Fibroblast of mammary gland (primary cell): ENCODE results near the gene PLLP.
A peak's percentile ranks its signal among the peaks of the same experiment; 100 is the strongest.

Experiments
- DNase-seq: peaks from one replicate; pipeline ENCODE4 v3.0.0-alpha.2; 2010; ENCODE audit warnings: low read depth
- H3K4me3 ChIP-seq: 2 replicates; pipeline ENCODE4 v1.5.1; 2011; ENCODE audit warnings: low read depth, mild to moderate bottlenecking, low read length, moderate library complexity; ENCODE audit not compliant: control insufficient read depth
- TF ChIP-seq, protein P1 (sequence below): conservative IDR thresholded peaks from 2 replicates; pipeline ENCODE4 v1.5.1; 2011; ENCODE audit warnings: low read depth, low read length, inconsistent platforms; ENCODE audit not compliant: control insufficient read depth, insufficient read depth

PLLP gene

DNA sequence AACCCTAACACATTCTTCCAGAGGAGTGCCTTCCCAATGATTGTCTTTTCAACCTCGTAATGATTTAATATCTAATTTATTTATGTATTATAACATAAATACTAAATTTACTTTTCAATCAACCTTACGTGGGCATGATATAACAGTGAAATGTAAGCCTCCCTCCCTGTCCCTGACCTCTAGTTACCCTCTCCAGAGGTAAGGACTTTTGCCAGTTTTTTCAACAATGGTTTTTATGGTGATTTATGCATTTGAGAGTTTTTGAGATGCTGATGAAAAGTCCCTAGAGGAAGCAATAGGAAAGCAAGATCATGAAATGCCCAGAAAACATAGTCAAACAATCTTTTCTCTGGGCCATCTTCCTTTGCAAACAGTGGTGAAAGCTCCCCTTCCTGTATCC lies 35.2 kb upstream of the PLLP start:
- DNase-seq: no peak
- TF ChIP-seq, protein P1, sequence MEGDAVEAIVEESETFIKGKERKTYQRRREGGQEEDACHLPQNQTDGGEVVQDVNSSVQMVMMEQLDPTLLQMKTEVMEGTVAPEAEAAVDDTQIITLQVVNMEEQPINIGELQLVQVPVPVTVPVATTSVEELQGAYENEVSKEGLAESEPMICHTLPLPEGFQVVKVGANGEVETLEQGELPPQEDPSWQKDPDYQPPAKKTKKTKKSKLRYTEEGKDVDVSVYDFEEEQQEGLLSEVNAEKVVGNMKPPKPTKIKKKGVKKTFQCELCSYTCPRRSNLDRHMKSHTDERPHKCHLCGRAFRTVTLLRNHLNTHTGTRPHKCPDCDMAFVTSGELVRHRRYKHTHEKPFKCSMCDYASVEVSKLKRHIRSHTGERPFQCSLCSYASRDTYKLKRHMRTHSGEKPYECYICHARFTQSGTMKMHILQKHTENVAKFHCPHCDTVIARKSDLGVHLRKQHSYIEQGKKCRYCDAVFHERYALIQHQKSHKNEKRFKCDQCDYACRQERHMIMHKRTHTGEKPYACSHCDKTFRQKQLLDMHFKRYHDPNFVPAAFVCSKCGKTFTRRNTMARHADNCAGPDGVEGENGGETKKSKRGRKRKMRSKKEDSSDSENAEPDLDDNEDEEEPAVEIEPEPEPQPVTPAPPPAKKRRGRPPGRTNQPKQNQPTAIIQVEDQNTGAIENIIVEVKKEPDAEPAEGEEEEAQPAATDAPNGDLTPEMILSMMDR: no peak
- no peak overlapping the region for H3K4me3 ChIP-seq

DNA sequence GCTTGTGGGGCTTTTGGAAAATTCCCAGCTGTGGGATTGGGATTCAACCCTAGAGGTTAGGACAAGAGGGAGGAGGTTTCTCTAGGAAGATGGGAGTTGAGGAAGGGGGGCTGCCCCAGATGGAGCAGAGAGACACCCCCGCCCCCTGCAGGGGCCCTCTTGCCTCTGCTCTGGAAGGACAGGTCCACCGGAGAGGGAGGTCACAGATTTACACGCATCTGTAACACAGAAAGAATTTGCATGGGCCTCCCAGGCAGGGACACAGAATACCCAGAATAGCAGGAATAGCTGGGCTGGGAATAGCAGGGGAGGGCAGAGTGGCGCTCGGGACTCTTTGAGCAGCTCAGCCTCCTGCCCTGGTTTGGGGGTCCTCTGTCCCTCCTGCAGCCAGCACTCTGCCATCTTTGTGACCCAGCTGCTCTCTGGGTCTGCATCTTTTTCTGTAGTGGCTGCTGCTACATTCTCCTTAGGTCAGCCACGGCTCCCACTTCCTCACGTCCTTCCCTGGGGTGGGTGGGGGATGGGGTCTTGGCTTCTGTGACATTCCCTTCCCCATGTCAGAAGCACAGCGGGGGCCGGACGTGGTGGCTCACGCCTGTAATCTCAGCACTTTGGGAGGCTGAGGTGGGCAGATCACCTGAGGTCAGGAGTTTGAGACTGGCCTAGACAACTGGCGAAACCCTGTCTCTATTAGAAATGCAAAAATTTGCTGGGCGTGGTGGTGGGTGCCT lies 33.9 kb upstream of the PLLP start:
- no peak overlapping the region for H3K4me3 ChIP-seq
- TF ChIP-seq, protein P1: no peak
- DNase-seq: no peak

DNA sequence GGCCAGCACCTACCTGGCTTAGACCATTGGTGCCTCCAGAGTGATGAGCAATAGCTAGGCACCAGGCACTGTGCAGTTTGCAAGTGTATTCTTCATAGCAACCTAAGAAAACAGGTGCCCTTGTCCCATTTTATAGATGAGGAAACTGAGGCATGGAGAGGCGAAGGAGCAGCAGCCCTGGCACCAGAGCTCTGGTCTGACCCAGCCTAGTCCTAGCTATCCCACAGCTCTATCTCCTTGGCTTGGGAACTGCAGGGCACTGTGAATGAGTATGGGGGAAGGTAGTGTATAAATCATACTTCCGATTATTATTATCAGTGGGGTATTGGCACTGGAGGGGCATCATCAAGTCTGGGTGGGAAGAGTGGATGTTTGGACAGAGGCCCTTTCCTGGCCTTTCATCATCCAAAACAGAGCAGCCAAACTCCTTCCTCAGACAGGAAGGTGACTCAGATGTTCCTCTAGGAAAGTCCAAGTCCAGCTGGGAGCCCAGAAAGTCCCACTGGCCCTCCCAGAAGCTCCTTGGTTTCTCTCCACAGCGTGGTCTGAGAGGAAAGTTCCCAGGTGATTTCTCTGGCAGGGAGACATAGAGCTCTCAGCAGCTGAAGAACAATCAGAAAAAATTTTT lies 32.0 kb upstream of the PLLP start:
- H3K4me3 ChIP-seq: no peak overlapping the region
- TF ChIP-seq, protein P1: no peak
- DNase-seq: peak; percentile 90

DNA sequence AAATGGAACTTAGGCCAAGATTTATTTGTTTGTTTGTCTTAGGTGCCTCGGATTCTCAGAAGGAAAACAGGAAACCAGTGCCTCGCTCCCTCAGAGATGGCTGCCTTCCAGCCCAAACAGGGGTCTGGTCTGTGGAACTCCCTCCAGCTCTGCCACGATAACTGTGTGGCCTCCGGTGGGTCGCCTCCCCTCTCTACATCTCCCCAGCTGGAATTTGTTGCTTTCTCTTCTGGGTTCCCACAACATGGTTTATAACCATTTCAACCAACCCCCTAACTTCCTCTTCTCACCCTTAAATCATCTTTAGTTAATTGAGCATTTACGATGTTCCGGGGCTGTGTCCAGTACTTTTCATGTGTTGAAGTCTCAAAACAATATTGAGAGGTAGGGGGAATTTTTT lies 30.9 kb upstream of the PLLP start:
- no peak overlapping the region for H3K4me3 ChIP-seq
- TF ChIP-seq, protein P1: no peak
- DNase-seq: no peak

DNA sequence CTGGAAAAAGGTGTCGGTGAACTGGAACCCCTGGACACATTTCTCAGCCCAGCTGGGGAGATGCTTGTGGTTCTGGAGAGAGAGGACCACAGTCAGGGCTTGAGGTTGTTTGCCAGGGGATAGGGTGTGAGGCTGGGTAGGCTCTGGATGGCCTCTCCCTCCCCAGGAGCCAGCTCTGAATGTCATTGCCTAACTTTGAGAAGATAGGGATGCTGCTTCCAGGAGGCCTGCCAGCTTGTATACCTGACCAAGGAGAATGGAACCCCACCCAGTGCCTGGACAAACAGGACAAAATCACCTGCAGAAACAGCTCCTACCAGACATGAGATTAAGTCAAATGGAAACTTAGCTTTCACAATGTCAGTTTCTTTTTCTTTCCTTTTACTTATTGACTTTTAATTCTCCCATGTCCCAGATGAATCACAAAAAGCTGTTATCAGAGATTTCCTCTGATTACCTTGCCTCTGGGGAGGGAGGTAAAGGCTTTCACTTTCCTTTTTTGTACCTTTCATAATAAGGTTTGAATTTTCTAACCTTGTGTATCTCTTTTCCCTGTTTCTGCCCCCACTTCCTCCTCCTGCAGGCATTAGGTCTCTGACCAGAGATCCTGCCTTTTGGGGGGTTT lies 29.8 kb upstream of the PLLP start:
- TF ChIP-seq, protein P1: no peak
- H3K4me3 ChIP-seq: no peak overlapping the region
- DNase-seq: no peak

DNA sequence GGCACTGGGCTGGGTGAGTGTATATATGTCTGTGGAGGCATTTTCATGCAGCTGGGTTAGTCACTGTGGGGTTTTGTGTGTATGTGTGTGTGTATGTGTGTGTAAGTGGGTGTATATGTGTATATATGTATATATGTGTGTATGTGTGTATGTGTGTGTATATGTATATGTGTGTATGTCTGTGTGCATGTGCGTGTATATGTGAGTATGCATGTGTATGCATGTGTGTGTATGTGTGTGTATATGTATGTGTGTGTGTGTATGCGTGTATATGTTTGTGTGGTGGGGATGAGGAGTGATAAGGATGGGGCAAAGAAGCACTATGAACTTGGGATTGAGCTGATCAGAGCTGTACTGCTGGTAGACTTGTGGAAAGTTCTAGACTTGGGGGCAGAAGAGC lies 29.0 kb upstream of the PLLP start:
- DNase-seq: no peak
- H3K4me3 ChIP-seq: no peak overlapping the region
- TF ChIP-seq, protein P1: no peak
